ENCODE data around the gene CHDH. TPM values are rescaled to one million over a fixed set of nuclear protein-coding genes. Genes with fewer than 3 reads are reported as not detected.

CHDH gene
- polyA plus RNA-seq, 1 donor (not counting 4 experiments of a cell fraction or from before 2014, with no cell fraction given), result not detected

DNA sequence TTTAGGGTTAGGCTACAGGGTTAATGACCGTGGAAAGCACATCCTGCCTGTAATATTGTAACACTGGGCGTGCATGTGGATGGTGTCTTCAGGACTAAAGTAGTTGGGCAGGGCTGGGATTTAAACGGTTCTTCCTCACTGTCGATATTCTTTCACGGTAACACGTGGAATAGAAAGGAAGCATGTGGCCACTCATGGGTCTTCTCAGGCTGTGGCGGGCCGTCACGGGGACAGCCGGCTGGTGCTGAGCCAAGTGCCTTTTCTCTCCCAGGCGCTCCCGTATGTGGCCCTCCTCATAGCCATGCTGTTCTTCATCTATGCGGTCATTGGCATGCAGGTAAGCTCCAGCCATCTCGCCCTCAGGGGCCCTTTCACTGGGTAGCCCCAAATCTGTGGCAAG lies 73.7 kb downstream of the CHDH start:
- Histone ChIP-seq H2AFZ (ENCODE audit: control insufficient read depth, low read length) (no peak overlapping the region), H3K36me3 (ENCODE audit: control insufficient read depth in 2 of 2, extremely low read depth in 1 of 2, insufficient read depth in 2 of 2, low read length in 2 of 2) (no peaks in the 10 kb centered on the region), H3K9ac (ENCODE audit: control insufficient read depth, extremely low read depth, insufficient read depth, low read length) (no peak overlapping the region), H3K9me3 (ENCODE audit: control insufficient read depth, low read depth, low read length) (no peaks in the 10 kb centered on the region), H3K79me2 (ENCODE audit: control insufficient read depth, insufficient read depth, low read length) (no peaks in the 10 kb centered on the region), H4K20me1 (ENCODE audit: control insufficient read depth, extremely low read depth, insufficient read depth, low read length) (no peaks in the 10 kb centered on the region), H3K4me3 (ENCODE audit: control insufficient read depth in 2 of 3, extremely low read depth in 1 of 3, insufficient read depth in 2 of 3, low read depth in 1 of 3, low read length in 3 of 3) (no peak overlapping the region), H3K9me1 (ENCODE audit: control insufficient read depth, extremely low read depth, insufficient read depth, low read length) (no peaks in the 10 kb centered on the region), H3K27me3 (ENCODE audit: control insufficient read depth, extremely low read depth, insufficient read depth, low read length) (no peaks in the 10 kb centered on the region), H3K4me1 (ENCODE audit: control insufficient read depth, extremely low read depth, insufficient read depth, low read length) (no peaks in the 10 kb centered on the region), H3K4me2 (ENCODE audit: control insufficient read depth, extremely low read depth, insufficient read depth, low read depth, low read length) (no peak overlapping the region), H3K27ac (ENCODE audit: control insufficient read depth, insufficient read depth, low read length) (no peak overlapping the region)
- dilution Hi-C loops (cut with MboI; ENCODE audit: extremely low pct_ligation_motif_present, low sequenced_read_pairs), result no loop called here
- DNase-seq (ENCODE audit: low read depth, low spot score), result no peak
- FAIRE-seq, result no peak
- TF ChIP-seq EZH2 (IDR thresholded peaks at IDR 0.05; ENCODE audit: low read length) (no peak), CTCF (optimal IDR thresholded peaks at IDR 0.05 in 1 of 3, IDR thresholded peaks at IDR 0.05 in 1 of 3, conservative IDR thresholded peaks at IDR 0.05 in 1 of 3; ENCODE audit: extremely low read depth in 1 of 3, insufficient read depth in 2 of 3, low read length in 3 of 3) (no peak)

DNA sequence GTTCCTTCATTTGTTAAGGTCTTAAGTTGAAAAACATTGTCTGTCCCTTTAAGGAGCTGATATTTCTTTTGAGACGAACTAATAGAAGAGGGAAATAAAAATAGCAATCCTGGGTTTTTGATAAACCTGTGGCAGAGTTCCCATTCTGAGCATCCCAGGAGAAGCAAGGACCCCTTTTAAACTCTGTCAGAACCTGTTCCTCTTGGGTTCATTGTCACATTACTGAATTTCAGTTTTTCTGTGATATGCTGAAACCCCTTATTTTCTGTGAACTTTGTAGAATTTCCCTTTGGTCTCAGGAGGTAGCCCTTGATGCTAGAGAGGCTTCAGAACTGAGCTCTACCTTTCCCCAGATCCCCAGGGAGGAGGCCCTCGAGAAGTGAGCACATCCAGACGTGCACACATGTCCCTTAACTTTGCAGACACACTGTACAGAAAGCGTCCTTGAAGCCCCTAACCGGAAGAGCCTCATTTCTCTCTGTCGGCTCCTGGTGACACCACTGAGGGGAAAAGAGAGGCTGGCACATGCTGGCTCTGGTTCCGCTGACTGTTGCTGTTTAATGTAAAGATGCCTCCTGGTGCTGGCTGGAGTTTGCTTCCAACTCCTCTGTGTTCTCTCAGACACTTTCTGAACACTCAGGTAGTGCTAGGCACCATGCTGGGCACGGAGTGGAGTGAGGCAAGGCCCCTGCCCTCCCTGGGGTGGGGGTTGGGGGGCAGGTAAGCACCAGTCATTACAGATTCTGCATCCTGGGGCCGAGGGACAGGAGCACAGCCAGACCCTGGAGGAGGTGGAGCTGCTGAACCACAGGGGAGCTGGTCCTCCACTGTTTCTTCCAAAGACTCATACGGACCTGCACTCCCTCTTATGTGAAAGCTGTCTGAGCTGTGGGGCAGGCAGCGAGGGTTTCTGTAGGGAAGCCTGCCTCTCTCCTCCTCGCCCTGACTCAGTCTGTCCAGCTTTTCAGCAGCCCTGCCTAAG lies 77.5 kb downstream of the CHDH start:
- TF ChIP-seq EZH2 (IDR thresholded peaks at IDR 0.05; ENCODE audit: low read length), result no peak
- TF ChIP-seq CTCF (optimal IDR thresholded peaks at IDR 0.05 in 1 of 3, IDR thresholded peaks at IDR 0.05 in 1 of 3, conservative IDR thresholded peaks at IDR 0.05 in 1 of 3; ENCODE audit: extremely low read depth in 1 of 3, insufficient read depth in 2 of 3, low read length in 3 of 3), result no peak
- FAIRE-seq, result no peak

More for the DNA sequence above, 77.5 kb downstream of the CHDH start:
- no peaks in the 10 kb centered on the region for H3K79me2 ChIP-seq (ENCODE audit: control insufficient read depth, insufficient read depth, low read length)
- no peak overlapping the region for H3K4me2 ChIP-seq (ENCODE audit: control insufficient read depth, extremely low read depth, insufficient read depth, low read depth, low read length)
- no peaks in the 10 kb centered on the region for H4K20me1 ChIP-seq (ENCODE audit: control insufficient read depth, extremely low read depth, insufficient read depth, low read length)
- H3K9me1 ChIP-seq (ENCODE audit: control insufficient read depth, extremely low read depth, insufficient read depth, low read length), result no peaks in the 10 kb centered on the region
- no peak overlapping the region for H3K9ac ChIP-seq (ENCODE audit: control insufficient read depth, extremely low read depth, insufficient read depth, low read length)
- H3K4me3 ChIP-seq (ENCODE audit: control insufficient read depth in 2 of 3, extremely low read depth in 1 of 3, insufficient read depth in 2 of 3, low read depth in 1 of 3, low read length in 3 of 3), result no peak overlapping the region
- no peaks in the 10 kb centered on the region for H3K9me3 ChIP-seq (ENCODE audit: control insufficient read depth, low read depth, low read length)
- dilution Hi-C loops (cut with MboI; ENCODE audit: extremely low pct_ligation_motif_present, low sequenced_read_pairs), result no loop called here
- H2AFZ ChIP-seq (ENCODE audit: control insufficient read depth, low read length), result no peak overlapping the region
- no peaks in the 10 kb centered on the region for H3K36me3 ChIP-seq (ENCODE audit: control insufficient read depth in 2 of 2, extremely low read depth in 1 of 2, insufficient read depth in 2 of 2, low read length in 2 of 2)
- no peaks in the 10 kb centered on the region for H3K4me1 ChIP-seq (ENCODE audit: control insufficient read depth, extremely low read depth, insufficient read depth, low read length)
- no peaks in the 10 kb centered on the region for H3K27me3 ChIP-seq (ENCODE audit: control insufficient read depth, extremely low read depth, insufficient read depth, low read length)
- H3K27ac ChIP-seq (ENCODE audit: control insufficient read depth, insufficient read depth, low read length), result no peak overlapping the region
- no peak for DNase-seq (ENCODE audit: low read depth, low spot score)

All from keratinocyte (primary cell).